RWPE1 (cell line): ENCODE measurements around the gene ADAMTS13.

Experiments
- CTCF ChIA-PET: fragments of 350-600 bp; sonication (Branson Sonifier 250); formaldehyde crosslinking; extraction: SDS; loops from one replicate; lab custom pipeline; 2021; lab: Yijun Ruan, JAX
- POLR2A ChIA-PET: fragments of 400-600 bp; formaldehyde crosslinking; extraction: SDS; loops from one replicate; lab custom pipeline; 2020; ENCODE audit warnings: antibody characterized with exemption; ENCODE audit not compliant: low non-redundant PET; lab: Yijun Ruan, JAX
- DNase-seq: peaks from one replicate; pipeline ENCODE4 v3.0.0; 2012; ENCODE audit warnings: low spot score
- H3K27ac ChIP-seq: fragments of 450-650 bp; 2 replicates; pipeline ENCODE4 v1.5.1; 2017
- CTCF ChIP-seq: fragments of 450-650 bp; conservative IDR thresholded peaks from 2 replicates; pipeline ENCODE4 v1.5.1; 2017; ENCODE audit warnings: low read depth, mild to moderate bottlenecking

Gene ADAMTS13

GRCh38 chr9:133415170-133415569, 7.0 kb upstream of the ADAMTS13 start:
- no peak for TF ChIP-seq CTCF
- ChIA-PET POLR2A (interaction anchor here (0.5 kb wide), 1 partner anchor 81 kb away, joined by 10 read pairs; no protein-coding TSS in a partner anchor), CTCF (interaction anchor here (0.7 to 1.0 kb wide), 3 partner anchors 71 to 214 kb away, joined by 4 to 5 read pairs (median 5); no protein-coding TSS in a partner anchor)
- no peak overlapping the region for H3K27ac ChIP-seq
- DNase-seq: no peak

- peak; percentile 95 for DNase-seq
- POLR2A ChIA-PET: interaction anchor here (0.5 to 1.0 kb wide), 3 partner anchors 41 to 578 kb away, joined by 3 to 6 read pairs (median 5); no protein-coding TSS in a partner anchor
- CTCF ChIA-PET: interaction anchor here (0.6 kb wide), 1 partner anchor 46 kb away, joined by 4 read pairs; no protein-coding TSS in a partner anchor
- TF ChIP-seq CTCF: no peak
- peak within 1 kb of the TSS; percentile 88 for H3K27ac ChIP-seq
Observed at GRCh38 chr9:133417541-133418461, 4.4 kb upstream of the ADAMTS13 start, which contains the start of gene REXO4. Gene REXO4, minus strand, starts transcription at chr9:133418010. Its CDS starts 166 bp downstream, at chr9:133417844.

GRCh38 chr9:133419005-133419404, 3.2 kb upstream of the ADAMTS13 start:
- TF ChIP-seq CTCF: no peak
- DNase-seq: no peak
- H3K27ac ChIP-seq: peak overlapping the region; percentile 88
- ChIA-PET POLR2A (interaction anchor here (0.6 kb wide), 2 partner anchors 35 to 63 kb away, joined by 3 read pairs; no protein-coding TSS in a partner anchor), CTCF (interaction anchor here (0.6 kb wide), 1 partner anchor 44 kb away, joined by 3 read pairs; no protein-coding TSS in a partner anchor)

GRCh38 chr9:133420392-133420827, 1.8 kb upstream of the ADAMTS13 start:
- ChIA-PET POLR2A (no interaction called here), CTCF (no interaction called here)
- no peak for DNase-seq
- peak overlapping the region; percentile 88; the same call in 1 of the 2 replicates for H3K27ac ChIP-seq
- TF ChIP-seq CTCF: no peak

- POLR2A ChIA-PET: no interaction called here
- H3K27ac ChIP-seq: no peak overlapping the region
- TF ChIP-seq CTCF: no peak
- no peak for DNase-seq
- CTCF ChIA-PET: interaction anchor here (0.7 kb wide), 1 partner anchor 39 kb away, joined by 5 read pairs; no protein-coding TSS in a partner anchor
Observed at GRCh38 chr9:133423216-133423615, 1.0 kb downstream of the ADAMTS13 start.

GRCh38 chr9:133424187-133424586, 2.0 kb downstream of the ADAMTS13 start:
- TF ChIP-seq CTCF: no peak
- POLR2A ChIA-PET: no interaction called here
- CTCF ChIA-PET: no interaction called here

More at GRCh38 chr9:133424187-133424586, 2.0 kb downstream of the ADAMTS13 start:
- no peak overlapping the region for H3K27ac ChIP-seq
- DNase-seq: no peak
